T-helper 2 cell treated with Interferon-gamma antibody and Interleukin-4, amounts not matched to agents 100 ng/mL and 5 ng/mL, for 36 hours (primary cell): ENCODE measurements around the gene SERF2. TPM values are rescaled to one million over a fixed set of nuclear protein-coding genes. Genes with fewer than 3 reads are reported as not detected.
"Not testable (repeated sequence)": the region's sequence is repeated elsewhere in the genome, so short reads cannot be mapped to it uniquely, and the experiment has no call there.

Experiments used
- intact Hi-C: fragments of 100-400 bp; cut with micrococcal nuclease; formaldehyde crosslinking; loops from one replicate; pipeline ENCODE4 v1.15.1; 2023
- total RNA-seq: library from RNA; stranded (reverse); gene quantifications from 2 replicates; pipeline ENCODE4 v1.2.3, GENCODE V29; 2022

The SERF2 gene
- total RNA-seq, 1 donor from 2014 or later = 687 TPM

- intact Hi-C loops = loop anchor here (1.0 to 5.0 kb wide), 5 partner anchors 7 to 281 kb away; partner anchors contain the start of genes HYPK, MFAP1 and SERINC4
These were observed 799 bp downstream of the SERF2 start for GRCh38 chr15:43792761-43793476.

GRCh38 chr15:43793647-43794046 lies 1.5 kb downstream of the SERF2 start:
- intact Hi-C loops = loop anchor here (5.0 kb wide), 1 partner anchor 281 kb away; no protein-coding TSS in a partner anchor

GRCh38 chr15:43794269-43795037 lies 2.3 kb downstream of the SERF2 start:
- intact Hi-C loops = loop anchor here (5.0 kb wide), 1 partner anchor 282 kb away; no protein-coding TSS in a partner anchor

- intact Hi-C loops = no loop called here
These were observed 3.1 kb downstream of the SERF2 start for GRCh38 chr15:43795197-43795596.

- intact Hi-C loops = no loop called here
These were observed 3.9 kb downstream of the SERF2 start for GRCh38 chr15:43795997-43796396.

- intact Hi-C loops = no loop called here
These were observed 4.4 kb downstream of the SERF2 start for GRCh38 chr15:43796566-43796965.

GRCh38 chr15:43799209-43799944 lies 7.3 kb downstream of the SERF2 start:
- intact Hi-C loops = no loop called here

- intact Hi-C loops = loop anchor here (1.0 kb wide), 2 partner anchors 8 to 24 kb away; partner anchors contain the start of genes MFAP1 and SERF2
These were observed 7.8 kb downstream of the SERF2 start, which contains the start of gene SERINC4 for GRCh38 chr15:43799945-43800285. Gene SERINC4, minus strand, starts transcription at chr15:43800220. Its CDS starts 234 bp downstream, at chr15:43799986.

- intact Hi-C loops = loop anchor here (1.0 kb wide), 2 partner anchors 8 to 24 kb away; partner anchors contain the start of genes MFAP1 and SERF2
These were observed 8.4 kb downstream of the SERF2 start, which contains the start of gene HYPK for GRCh38 chr15:43800286-43801141. Gene HYPK, plus strand, starts transcription at chr15:43800599. Its CDS starts 24 bp downstream, at chr15:43800623.

GRCh38 chr15:43802676-43803075 lies 10.6 kb downstream of the SERF2 start:
- intact Hi-C loops = not testable (repeated sequence)

- intact Hi-C loops = no loop called here
These were observed 16.4 kb downstream of the SERF2 start for GRCh38 chr15:43808435-43808950.

GRCh38 chr15:43808960-43809678 lies 17.0 kb downstream of the SERF2 start:
- intact Hi-C loops = no loop called here

GRCh38 chr15:43815064-43815463 lies 22.9 kb downstream of the SERF2 start:
- intact Hi-C loops = not testable (repeated sequence)

GRCh38 chr15:43821505-43821904 lies 29.4 kb downstream of the SERF2 start:
- intact Hi-C loops = loop anchor here (10.0 kb wide), 1 partner anchor 903 kb away; no protein-coding TSS in a partner anchor

GRCh38 chr15:43824302-43825246 lies 32.5 kb downstream of the SERF2 start, which contains the start of gene MFAP1:
Gene MFAP1, minus strand, starts transcription at chr15:43824690. Its CDS starts 121 bp downstream, at chr15:43824569.
- intact Hi-C loops = loop anchor here (1.0 to 10.0 kb wide), 4 partner anchors 24 to 900 kb away; partner anchors contain the start of genes HYPK, SERF2 and SERINC4

- intact Hi-C loops = loop anchor here (2.0 to 10.0 kb wide), 2 partner anchors 77 to 899 kb away; no protein-coding TSS in a partner anchor
These were observed 33.2 kb downstream of the SERF2 start for GRCh38 chr15:43825305-43825704.

GRCh38 chr15:43826029-43826507 lies 33.9 kb downstream of the SERF2 start:
- intact Hi-C loops = loop anchor here (1.0 to 10.0 kb wide), 2 partner anchors 49 to 899 kb away; no protein-coding TSS in a partner anchor
